Activated CD8-positive, alpha-beta memory T cell treated with anti-CD3 and anti-CD28 coated beads for 1 hour (primary cell): ENCODE measurements around the gene PSENEN.

Experiments
- DNase-seq, 2 donors: peaks; one replicate each; pipeline ENCODE4 v3.0.0-alpha.2; 2020; ENCODE audit warnings: low read depth in 1 of 2; ENCODE audit errors: extremely low read depth in 1 of 2

Gene PSENEN

GRCh38 chr19:35733180-35734125 lies 12.0 kb upstream of the PSENEN start:
- DNase-seq = no peak

- no peak for DNase-seq
Measured at GRCh38 chr19:35734273-35734672, 11.2 kb upstream of the PSENEN start.

- no peak for DNase-seq
Measured at GRCh38 chr19:35734889-35735288, 10.6 kb upstream of the PSENEN start.

- DNase-seq = no peak
Measured at GRCh38 chr19:35736913-35737886, 8.3 kb upstream of the PSENEN start.

- no peak for DNase-seq
Measured at GRCh38 chr19:35738021-35738886, 7.2 kb upstream of the PSENEN start.

GRCh38 chr19:35738887-35739229 lies 6.6 kb upstream of the PSENEN start:
- no peak for DNase-seq

- no peak for DNase-seq
Measured at GRCh38 chr19:35739275-35740107, 6.0 kb upstream of the PSENEN start.

- no peak for DNase-seq
Measured at GRCh38 chr19:35740108-35740422, 5.4 kb upstream of the PSENEN start.

- peak; percentile 87 to 92 for DNase-seq
Measured at GRCh38 chr19:35740423-35741202, 4.8 kb upstream of the PSENEN start.

- no peak for DNase-seq
Measured at GRCh38 chr19:35741203-35741515, 4.3 kb upstream of the PSENEN start.

- DNase-seq = peak in 1 of 2 donors; percentile 36
Measured at GRCh38 chr19:35742121-35742724, 3.2 kb upstream of the PSENEN start, which contains the start of gene IGFLR1. Gene IGFLR1 (minus strand): TSS chr19:35742452. CDS start chr19:35741180, 1,272 bp downstream.

GRCh38 chr19:35743640-35744429 lies 1.6 kb upstream of the PSENEN start:
- DNase-seq = no peak

GRCh38 chr19:35744430-35745327 lies 772 bp upstream of the PSENEN start:
- peak; percentile 84 to 85 for DNase-seq

- DNase-seq = no peak
Measured at GRCh38 chr19:35746087-35746462, 624 bp downstream of the PSENEN start.

- no peak for DNase-seq
Measured at GRCh38 chr19:35746531-35746930, 1.1 kb downstream of the PSENEN start.

- DNase-seq = peak; percentile 95 to 96
Measured at GRCh38 chr19:35748106-35749020, 2.9 kb downstream of the PSENEN start, which contains the start of gene LIN37. Gene LIN37 (plus strand): TSS chr19:35748576. CDS start chr19:35748725, 149 bp downstream.
